Body of pancreas (tissue), 4 donors: Measurements from ENCODE around the gene MTMR1. TPM values are rescaled to one million over a fixed set of nuclear protein-coding genes. Genes with fewer than 3 reads are reported as not detected.
A peak's percentile ranks its signal among the peaks of the same experiment; 100 is the strongest.

ENCODE experiments used
- ATAC-seq: fragments of 150-250 bp; one replicate; pipeline ENCODE4 v1.9.1; 2016
- DNase-seq, 4 donors: peaks; one replicate each; pipeline ENCODE4 v3.0.0-alpha.2; 2019
- H3K27ac ChIP-seq, 4 donors: fragments of 200-600 bp; sonication (generic); 1 replicate in 3 of 4; 2 replicates in 1 of 4; pipeline versions ENCODE4 v1.5.1 to v1.6.1; 2016 to 2019; ENCODE audit warnings: mild to moderate bottlenecking in 1 of 4, mixed read lengths in 1 of 4, moderate library complexity in 1 of 4
- H3K27me3 ChIP-seq, 2 donors: fragments of 200-600 bp; sonication (generic); one replicate each; pipeline ENCODE4 v1.6.0; 2016; ENCODE audit warnings: mild to moderate bottlenecking in 1 of 2
- H3K36me3 ChIP-seq, 2 donors: fragments of 200-600 bp; sonication (generic); replicated peaks in 1 of 2; 2 replicates each; pipeline ENCODE4 v1.5.1; 2016; ENCODE audit warnings: low read depth in 2 of 2; ENCODE audit not compliant: insufficient read depth in 1 of 2
- H3K4me1 ChIP-seq: fragments of 200-600 bp; sonication (generic); one replicate; pipeline ENCODE4 v1.6.0; 2016
- H3K4me3 ChIP-seq, 2 donors: fragments of 200-600 bp; sonication (generic); 1 replicate in 1 of 2; 2 replicates in 1 of 2; pipeline ENCODE4 v1.5.1; 2016 to 2019
- H3K9me3 ChIP-seq, 3 donors: fragments of 200-600 bp; sonication (generic); 1 replicate in 2 of 3; 2 replicates in 1 of 3; pipeline ENCODE4 v1.5.1; 2016
- CTCF ChIP-seq, 7 experiments: fragments of 450-650 bp in 4 of 7; fragments of 200-600 bp in 3 of 7; sonication (generic) in 3 of 7; IDR thresholded peaks; one replicate each; pipeline ENCODE4 v1.5.1; 2016 to 2019; ENCODE audit warnings: antibody characterized with exemption in 7 of 7
- POLR2A ChIP-seq, 3 donors: fragments of 450-650 bp; IDR thresholded peaks; one replicate each; pipeline ENCODE4 v1.6.1; 2016; ENCODE audit warnings: antibody characterized with exemption in 3 of 3, mild to moderate bottlenecking in 2 of 3
- WGBS, 2 donors: methylation state at CpG; one replicate each; pipeline ENCODE4 v1.1.5; 2017; 5-methylcytosine and 5-hydroxymethylcytosine counted together
- intact Hi-C: fragments of 100-400 bp; cut with DNase I; formaldehyde crosslinking; loops from one replicate; pipeline ENCODE4 v1.15.1; 2023
- total RNA-seq, 2 donors: library from RNA; depleted of rRNA; stranded (reverse); fragments of >200 nt; gene quantifications; one replicate each; pipeline ENCODE4 v1.1.0, GENCODE V29; 2016

MTMR1 gene
- total RNA-seq, 2 donors from 2014 or later = 7.6 to 9.1 TPM

- H3K4me1 ChIP-seq = no peaks in the 10 kb centered on the region
- H3K36me3 ChIP-seq = no peaks in the 10 kb centered on the region
- H3K27ac ChIP-seq = no peak overlapping the region
- 22 to 44% methylated on average over 7 of the region's 7 CpGs for WGBS, 2 donors
- no peak overlapping the region for H3K4me3 ChIP-seq
- no peaks in the 10 kb centered on the region for H3K9me3 ChIP-seq
- ATAC-seq (no peak), DNase-seq (no peak)
- H3K27me3 ChIP-seq = no peaks in the 10 kb centered on the region
- intact Hi-C loops = no loop called here
- TF ChIP-seq POLR2A (IDR thresholded peaks at IDR 0.05) = no peak
- TF ChIP-seq CTCF (IDR thresholded peaks at IDR 0.05) = peak; percentile 35 to 57 (median 47)
Measured at GRCh38 chrX:150683536-150684146, 9.6 kb upstream of the MTMR1 start.

DNA sequence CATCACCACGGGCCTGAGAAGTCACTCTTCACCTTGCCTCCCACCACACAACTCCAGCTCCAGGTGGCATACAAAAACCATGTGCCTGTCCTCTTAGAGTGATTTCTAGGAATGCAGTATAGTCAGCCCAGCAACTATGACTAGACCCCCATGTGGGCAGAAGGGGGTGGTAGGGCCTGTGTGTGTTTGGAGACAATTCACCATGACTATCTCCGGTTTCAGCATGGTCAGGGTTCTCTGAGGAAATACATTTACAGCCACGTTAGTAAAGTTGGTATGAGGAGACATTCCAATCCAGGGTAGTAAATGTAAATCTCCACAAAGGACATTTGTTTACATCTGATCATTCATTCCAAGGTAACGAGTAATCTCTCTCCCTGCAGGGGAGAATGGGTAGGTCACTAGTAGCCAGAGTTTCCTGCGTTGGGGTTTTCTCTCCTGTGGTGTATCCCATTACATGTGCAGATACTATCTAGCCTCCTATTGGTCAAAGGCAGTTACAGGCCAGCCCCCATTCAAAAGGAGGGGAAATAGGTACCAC, 4.2 kb upstream of the MTMR1 start:
- DNase-seq (no peak), ATAC-seq (no peak)
- no peaks in the 10 kb centered on the region for H3K4me1 ChIP-seq
- TF ChIP-seq CTCF (IDR thresholded peaks at IDR 0.05) (no peak), POLR2A (IDR thresholded peaks at IDR 0.05) (no peak)
- WGBS, 2 donors = 62 to 70% methylated on average over 2 to 4 of the region's 5 CpGs
- no peaks in the 10 kb centered on the region for H3K9me3 ChIP-seq
- H3K4me3 ChIP-seq = no peak overlapping the region
- H3K36me3 ChIP-seq = no peaks in the 10 kb centered on the region
- intact Hi-C loops = no loop called here
- H3K27ac ChIP-seq = no peak overlapping the region
- no peaks in the 10 kb centered on the region for H3K27me3 ChIP-seq

- Histone ChIP-seq H3K4me1 (peaks cover 6% of the 10 kb centered on the region), H3K4me3 (no peak overlapping the region), H3K9me3 (no peaks in the 10 kb centered on the region), H3K27me3 (no peaks in the 10 kb centered on the region), H3K27ac (no peak overlapping the region), H3K36me3 (no peaks in the 10 kb centered on the region)
- ATAC-seq (no peak), DNase-seq (no peak)
- TF ChIP-seq POLR2A (IDR thresholded peaks at IDR 0.05) (no peak), CTCF (IDR thresholded peaks at IDR 0.05) (no peak)
- intact Hi-C loops = no loop called here
Measured at GRCh38 chrX:150690126-150690525, 3.1 kb upstream of the MTMR1 start.

DNA sequence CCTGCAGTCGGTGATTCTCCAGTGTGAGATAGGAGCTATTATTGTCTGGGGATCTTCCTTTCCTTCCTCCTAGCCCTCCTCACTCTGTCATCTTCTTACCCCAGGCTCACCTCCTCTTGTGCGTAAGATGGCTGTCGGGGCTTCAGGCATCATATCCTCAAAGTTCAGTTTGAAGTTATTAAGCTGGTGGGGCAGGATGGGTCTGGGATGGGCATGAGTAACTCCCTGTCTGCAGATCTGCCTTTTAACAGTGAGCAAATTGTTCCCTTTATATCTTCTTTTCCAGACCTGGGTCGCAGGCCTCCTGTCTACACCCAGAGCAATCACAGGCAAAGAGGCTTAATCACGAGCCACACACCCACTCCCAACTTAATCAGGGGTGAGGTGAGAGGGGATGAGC, 900 bp upstream of the MTMR1 start:
- Histone ChIP-seq H3K4me3 (no peak overlapping the region), H3K36me3 (no peaks in the 10 kb centered on the region), H3K4me1 (peaks cover 20% of the 10 kb centered on the region), H3K9me3 (no peaks in the 10 kb centered on the region), H3K27me3 (no peaks in the 10 kb centered on the region), H3K27ac (peak overlapping the region in 3 of 4 donors; percentile 72 to 88 (median 87))
- DNase-seq (no peak), ATAC-seq (no peak)
- intact Hi-C loops = no loop called here
- WGBS, 2 donors = 55 to 69% methylated on average over 4 of the region's 5 CpGs
- TF ChIP-seq CTCF (IDR thresholded peaks at IDR 0.05) = no peak
